OCI-LY1 (cell line): ENCODE measurements around the gene GIPC3.

Experiments
- H2AFZ ChIP-seq: fragments of 200-600 bp; sonication (generic), shearing (Covaris generic); 2 replicates; pipeline ENCODE4 v1.6.0; 2014; ENCODE audit warnings: antibody characterized with exemption, mild to moderate bottlenecking, low read length
- H3F3A ChIP-seq: fragments of 200-600 bp; sonication (generic), shearing (Covaris generic); 2 replicates; pipeline ENCODE4 v1.6.0; 2014; ENCODE audit warnings: mild to moderate bottlenecking, antibody characterized with exemption, low read length, moderate library complexity; ENCODE audit not compliant: insufficient read depth
- H3K27ac ChIP-seq: fragments of 200-600 bp; sonication (generic); 2 replicates; pipeline ENCODE4 v1.5.1; 2014; ENCODE audit warnings: low read length, mixed run types, mild to moderate bottlenecking, low read depth; ENCODE audit not compliant: poor library complexity, severe bottlenecking
- H3K27me3 ChIP-seq: fragments of 200-600 bp; sonication (generic); 2 replicates; pipeline ENCODE4 v1.6.0; 2014; ENCODE audit warnings: antibody characterized with exemption, mild to moderate bottlenecking, low read length, moderate library complexity; ENCODE audit not compliant: insufficient read depth
- H3K36me3 ChIP-seq: fragments of 200-600 bp; sonication (generic); 2 replicates; pipeline ENCODE4 v1.6.1; 2014; ENCODE audit warnings: mild to moderate bottlenecking, antibody characterized with exemption, low read length, moderate library complexity, mixed read lengths; ENCODE audit not compliant: insufficient read depth
- H3K4me1 ChIP-seq: fragments of 200-600 bp; sonication (generic); 2 replicates; pipeline ENCODE4 v1.5.1; 2014; ENCODE audit warnings: mild to moderate bottlenecking, low read length, moderate library complexity; ENCODE audit not compliant: insufficient read depth, severe bottlenecking
- H3K4me2 ChIP-seq: fragments of 200-600 bp; sonication (generic), shearing (Covaris generic); 2 replicates; pipeline ENCODE4 v1.6.1; 2014; ENCODE audit warnings: low read length
- H3K4me3 ChIP-seq: fragments of 200-600 bp; sonication (generic); 2 replicates; pipeline ENCODE4 v1.5.1; 2014; ENCODE audit warnings: low read length, low read depth, mild to moderate bottlenecking, mixed read lengths; ENCODE audit not compliant: poor library complexity, severe bottlenecking
- H3K79me2 ChIP-seq: fragments of 200-600 bp; shearing (Covaris generic); 2 replicates; pipeline ENCODE4 v1.6.1; 2016; ENCODE audit warnings: mixed run types, low read length, mixed read lengths; ENCODE audit not compliant: insufficient read depth
- H3K9ac ChIP-seq: fragments of 200-600 bp; sonication (generic), shearing (Covaris generic); 2 replicates; pipeline ENCODE4 v1.6.1; 2014; ENCODE audit warnings: mild to moderate bottlenecking, low read length, mixed read lengths
- H3K9me2 ChIP-seq: fragments of 200-600 bp; sonication (generic), shearing (Covaris generic); 2 replicates; pipeline ENCODE4 v1.6.1; 2014; ENCODE audit warnings: low read depth, mild to moderate bottlenecking, low read length, mixed read lengths
- H3K9me3 ChIP-seq: fragments of 200-600 bp; shearing (Covaris generic); 2 replicates; pipeline ENCODE4 v1.6.1; 2014; ENCODE audit warnings: low read length, mixed read lengths
- H4K20me1 ChIP-seq: fragments of 200-600 bp; sonication (generic), shearing (Covaris generic); 2 replicates; pipeline ENCODE4 v1.6.0; 2016; ENCODE audit warnings: mild to moderate bottlenecking, low read length; ENCODE audit not compliant: insufficient read depth
- CTCF ChIP-seq: fragments of 200-600 bp; sonication (generic), shearing (Covaris generic); IDR thresholded peaks from 2 replicates; pipeline ENCODE4 v1.5.1; 2017; ENCODE audit warnings: mild to moderate bottlenecking, antibody characterized with exemption, low read length, moderate library complexity, mixed read lengths
- EZH2 ChIP-seq: fragments of 200-600 bp; sonication (generic), shearing (Covaris generic); IDR thresholded peaks from 2 replicates; pipeline ENCODE4 v1.8.0; 2017; ENCODE audit warnings: borderline replicate concordance, mixed run types, mild to moderate bottlenecking, antibody characterized with exemption, low read length, moderate library complexity, mixed read lengths

GIPC3 gene

GRCh38 chr19:3605361-3605760, 20.1 kb downstream of the GIPC3 start:
- Histone ChIP-seq H3K4me3 (no peak overlapping the region), H3K4me1 (peaks cover 10% of the 10 kb centered on the region), H3K4me2 (no peak overlapping the region), H3K27me3 (no peaks in the 10 kb centered on the region; the same call in 1 of the 2 replicates), H3K9ac (no peak overlapping the region), H3K36me3 (0 out of 2 replicates have a peak, but pooled peaks cover 4% of the 10 kb centered on the region), H4K20me1 (no peaks in the 10 kb centered on the region), H3K9me2 (no peaks in the 10 kb centered on the region), H3K79me2 (no peaks in the 10 kb centered on the region), H3K27ac (no peak overlapping the region), H2AFZ (no peak overlapping the region), H3K9me3 (no peaks in the 10 kb centered on the region), H3F3A (no peaks in the 10 kb centered on the region)
- TF ChIP-seq EZH2 (no peak), CTCF (no peak)

- H3K4me1 ChIP-seq = peaks cover 10% of the 10 kb centered on the region
- no peaks in the 10 kb centered on the region for H3F3A ChIP-seq
- no peak overlapping the region for H3K9ac ChIP-seq
- H2AFZ ChIP-seq = no peak overlapping the region
- H3K9me2 ChIP-seq = no peaks in the 10 kb centered on the region
- H3K4me3 ChIP-seq = no peak overlapping the region
- no peaks in the 10 kb centered on the region for H3K79me2 ChIP-seq
- no peaks in the 10 kb centered on the region for H4K20me1 ChIP-seq
- no peaks in the 10 kb centered on the region for H3K9me3 ChIP-seq
- no peak for TF ChIP-seq CTCF
- no peak for TF ChIP-seq EZH2
- no peak overlapping the region for H3K27ac ChIP-seq
- H3K27me3 ChIP-seq = no peaks in the 10 kb centered on the region; the same call in 1 of the 2 replicates
- H3K36me3 ChIP-seq = 0 out of 2 replicates have a peak, but pooled peaks cover 7% of the 10 kb centered on the region
- no peak overlapping the region for H3K4me2 ChIP-seq
Observed at GRCh38 chr19:3605770-3606169, 20.5 kb downstream of the GIPC3 start.

- Histone ChIP-seq H3K4me2 (no peak overlapping the region), H3K9me3 (no peaks in the 10 kb centered on the region), H3K79me2 (no peaks in the 10 kb centered on the region), H3K4me3 (no peak overlapping the region), H3K9ac (no peak overlapping the region), H3K9me2 (no peaks in the 10 kb centered on the region), H3K4me1 (peaks cover 10% of the 10 kb centered on the region), H3F3A (no peaks in the 10 kb centered on the region), H3K36me3 (peaks cover 10% of the 10 kb centered on the region; the same call in 1 of the 2 replicates), H2AFZ (no peak overlapping the region), H4K20me1 (no peaks in the 10 kb centered on the region), H3K27ac (no peak overlapping the region), H3K27me3 (no peaks in the 10 kb centered on the region; the same call in 1 of the 2 replicates)
- no peak for TF ChIP-seq EZH2
- no peak for TF ChIP-seq CTCF
Observed at GRCh38 chr19:3606174-3606689, 21.0 kb downstream of the GIPC3 start.
